Large intestine (tissue), 3 donors: ENCODE data around the gene TTC7B. TPM values are rescaled to one million over a fixed set of nuclear protein-coding genes. Genes with fewer than 3 reads are reported as not detected.

Experiments used
- DNase-seq, 2 donors: peaks; one replicate each; pipeline versions ENCODE4 v3.0.0 to v3.0.0-alpha.2; 2013
- H3K27ac ChIP-seq: one replicate; pipeline ENCODE4 v1.5.1; 2013; ENCODE audit warnings: low read length
- H3K27me3 ChIP-seq: 2 replicates; pipeline ENCODE4 v1.6.1; 2013; ENCODE audit warnings: low read length; ENCODE audit not compliant: control insufficient read depth, insufficient read depth
- H3K36me3 ChIP-seq: 2 replicates; pipeline ENCODE4 v1.6.1; 2013; ENCODE audit warnings: low read length; ENCODE audit not compliant: control insufficient read depth, insufficient read depth
- H3K4me1 ChIP-seq: one replicate; pipeline ENCODE4 v1.6.1; 2013; ENCODE audit warnings: low read length; ENCODE audit not compliant: control insufficient read depth, insufficient read depth
- H3K4me3 ChIP-seq: one replicate; pipeline ENCODE4 v1.5.1; 2013; ENCODE audit warnings: low read length
- H3K9me3 ChIP-seq: one replicate; pipeline ENCODE4 v1.6.1; 2013; ENCODE audit warnings: mild to moderate bottlenecking, low read depth, low read length, moderate library complexity; ENCODE audit not compliant: control insufficient read depth
- WGBS: methylation state at CpG from one replicate; pipeline ENCODE4 v1.1.5; 2013; ENCODE audit warnings: low lambda C conversion rate; ENCODE audit not compliant: insufficient coverage; 5-methylcytosine and 5-hydroxymethylcytosine counted together
- polyA plus RNA-seq: library from polyadenylated mRNA; unstranded; fragments of 120-200 nt; gene quantifications from one replicate; pipeline ENCODE4 v1.2.1, GENCODE V29; 2013

The TTC7B gene
- polyA plus RNA-seq, 1 donor = 12.2 TPM

GRCh38 chr14:90758959-90759358, 57.3 kb downstream of the TTC7B start:
- peak overlapping the region; percentile 73 for H3K4me3 ChIP-seq
- no peaks in the 10 kb centered on the region for H3K36me3 ChIP-seq
- no peaks in the 10 kb centered on the region for H3K27me3 ChIP-seq
- peaks cover 12% of the 10 kb centered on the region for H3K4me1 ChIP-seq
- WGBS = 87% methylated on average over 3 of the region's 13 CpGs
- peak overlapping the region; percentile 73 for H3K27ac ChIP-seq
- DNase-seq = no peak
- no peaks in the 10 kb centered on the region for H3K9me3 ChIP-seq

- Histone ChIP-seq H3K27ac (peak overlapping the region; percentile 73), H3K27me3 (no peaks in the 10 kb centered on the region), H3K9me3 (no peaks in the 10 kb centered on the region), H3K36me3 (no peaks in the 10 kb centered on the region), H3K4me3 (peak overlapping the region; percentile 73), H3K4me1 (peaks cover 12% of the 10 kb centered on the region)
- peak; percentile 90 to 93 for DNase-seq
- WGBS = no CpG with 5 or more reads among the region's 71 CpGs
Observed at GRCh38 chr14:90758028-90758889, 58.0 kb downstream of the TTC7B start.

GRCh38 chr14:90757452-90757851, 58.8 kb downstream of the TTC7B start:
- H3K36me3 ChIP-seq = no peaks in the 10 kb centered on the region
- 88% methylated on average over 1 of the region's 3 CpGs for WGBS

GRCh38 chr14:90756755-90757345, 59.4 kb downstream of the TTC7B start:
- peaks cover 12% of the 10 kb centered on the region for H3K4me1 ChIP-seq
- no peak overlapping the region for H3K4me3 ChIP-seq
- no peaks in the 10 kb centered on the region for H3K27me3 ChIP-seq
- DNase-seq = no peak
- no peak overlapping the region for H3K27ac ChIP-seq
- 100% methylated on average over 2 of the region's 10 CpGs for WGBS
- no peaks in the 10 kb centered on the region for H3K9me3 ChIP-seq
- H3K36me3 ChIP-seq = no peaks in the 10 kb centered on the region

More at GRCh38 chr14:90757452-90757851, 58.8 kb downstream of the TTC7B start:
- peaks cover 12% of the 10 kb centered on the region for H3K4me1 ChIP-seq
- H3K4me3 ChIP-seq = no peak overlapping the region
- no peaks in the 10 kb centered on the region for H3K9me3 ChIP-seq
- no peaks in the 10 kb centered on the region for H3K27me3 ChIP-seq
- no peak for DNase-seq
- no peak overlapping the region for H3K27ac ChIP-seq

- H3K27ac ChIP-seq = no peak overlapping the region
- peaks cover 12% of the 10 kb centered on the region for H3K4me1 ChIP-seq
- no peak for DNase-seq
- no peaks in the 10 kb centered on the region for H3K27me3 ChIP-seq
- no peaks in the 10 kb centered on the region for H3K9me3 ChIP-seq
- no peaks in the 10 kb centered on the region for H3K36me3 ChIP-seq
- H3K4me3 ChIP-seq = no peak overlapping the region
- 100% methylated on average over 1 of the region's 4 CpGs for WGBS
Observed at GRCh38 chr14:90755661-90756304, 60.4 kb downstream of the TTC7B start.

- Histone ChIP-seq H3K27me3 (no peaks in the 10 kb centered on the region), H3K4me3 (no peak overlapping the region), H3K4me1 (peaks cover 5% of the 10 kb centered on the region), H3K36me3 (no peaks in the 10 kb centered on the region), H3K9me3 (peaks cover 5% of the 10 kb centered on the region), H3K27ac (no peak overlapping the region)
- no peak for DNase-seq
- no CpG with 5 or more reads among the region's 3 CpGs for WGBS
Observed at GRCh38 chr14:90753456-90754005, 62.7 kb downstream of the TTC7B start.

GRCh38 chr14:90750701-90751100, 65.5 kb downstream of the TTC7B start:
- Histone ChIP-seq H3K4me3 (no peak overlapping the region), H3K36me3 (no peaks in the 10 kb centered on the region), H3K27ac (no peak overlapping the region), H3K4me1 (no peaks in the 10 kb centered on the region), H3K27me3 (no peaks in the 10 kb centered on the region), H3K9me3 (peaks cover 9% of the 10 kb centered on the region)
- no CpG with 5 or more reads among the region's 1 CpG for whole genome bisulfite sequencing
- DNase-seq = no peak

GRCh38 chr14:90750191-90750590, 66.0 kb downstream of the TTC7B start:
- Histone ChIP-seq H3K9me3 (peaks cover 9% of the 10 kb centered on the region), H3K36me3 (no peaks in the 10 kb centered on the region), H3K27me3 (no peaks in the 10 kb centered on the region), H3K27ac (no peak overlapping the region), H3K4me3 (no peak overlapping the region), H3K4me1 (no peaks in the 10 kb centered on the region)
- no peak for DNase-seq

GRCh38 chr14:90747909-90748308, 68.3 kb downstream of the TTC7B start:
- no peaks in the 10 kb centered on the region for H3K27me3 ChIP-seq
- H3K4me1 ChIP-seq = no peaks in the 10 kb centered on the region
- no peak overlapping the region for H3K4me3 ChIP-seq
- no peaks in the 10 kb centered on the region for H3K36me3 ChIP-seq
- DNase-seq = no peak
- no peak overlapping the region for H3K27ac ChIP-seq
- H3K9me3 ChIP-seq = peaks cover 9% of the 10 kb centered on the region

GRCh38 chr14:90743826-90744225, 72.4 kb downstream of the TTC7B start:
- Histone ChIP-seq H3K4me3 (no peak overlapping the region), H3K4me1 (no peaks in the 10 kb centered on the region), H3K9me3 (peaks cover 4% of the 10 kb centered on the region), H3K36me3 (no peaks in the 10 kb centered on the region), H3K27me3 (no peaks in the 10 kb centered on the region), H3K27ac (no peak overlapping the region)
- DNase-seq = no peak
- 100% methylated on average over 1 of the region's 10 CpGs for WGBS
